Measurements from ENCODE around the gene ANK3.

ANK3 gene

DNA sequence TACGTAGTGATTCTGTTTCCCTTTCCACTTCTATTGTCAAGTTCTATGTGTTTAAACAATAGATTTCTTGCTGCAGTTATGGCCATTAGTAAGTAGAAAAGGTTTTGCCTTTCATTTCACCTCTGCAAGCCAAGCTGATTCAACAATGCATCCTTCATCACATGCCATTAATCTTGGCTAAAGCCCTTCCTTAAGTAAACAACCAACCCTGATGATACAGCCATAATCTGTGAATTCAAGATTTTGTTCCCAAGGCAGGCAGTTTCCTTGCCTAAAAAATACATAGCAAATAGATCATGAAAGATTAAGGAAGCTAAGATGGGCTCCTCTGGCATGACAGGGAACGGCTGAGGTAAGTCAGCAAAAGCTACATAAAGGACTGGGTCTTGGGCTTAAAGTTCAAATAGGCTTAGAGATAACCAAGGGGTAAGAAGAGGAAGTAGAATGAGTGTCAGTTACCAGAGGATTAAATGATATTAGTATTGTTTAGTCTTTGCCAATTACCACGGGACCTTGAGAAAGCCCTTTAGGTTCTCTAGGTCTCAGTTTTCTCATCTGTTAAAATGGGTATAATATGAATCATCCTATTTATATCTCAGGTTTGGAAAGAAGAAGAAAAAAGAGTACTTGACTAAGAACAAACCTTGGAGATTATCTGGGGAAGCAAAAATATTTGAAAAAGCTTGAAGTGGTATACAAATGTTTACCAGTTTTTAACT lies 35.9 kb upstream of the ANK3 start:
- no peaks in the 10 kb centered on the region for H3K36me3 ChIP-seq (ENCODE audit: control insufficient read depth in 2 of 2, insufficient read depth in 2 of 2, low read length in 2 of 2)
- H3K4me3 ChIP-seq (ENCODE audit: low read length in 2 of 2), result no peak overlapping the region

DNA sequence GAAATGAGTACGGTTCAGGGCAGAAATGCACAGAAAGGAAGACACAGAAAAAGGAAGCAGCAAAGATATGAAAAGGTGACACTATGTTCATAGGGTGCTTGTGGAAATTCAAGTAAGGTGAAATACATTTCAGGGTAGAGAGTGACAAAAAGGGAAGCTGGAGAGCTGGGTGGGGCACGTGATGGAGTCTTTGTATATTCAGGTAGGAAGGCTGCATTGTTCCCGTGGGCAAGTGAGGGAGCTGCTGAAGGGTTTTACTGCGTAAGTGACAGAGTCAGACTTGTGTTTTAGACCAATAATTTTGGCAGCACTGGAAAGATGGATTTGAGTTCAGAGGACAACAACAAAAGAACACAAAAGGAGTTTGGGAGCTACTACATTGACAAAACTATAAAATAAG lies 35.3 kb upstream of the ANK3 start:
- Histone ChIP-seq H3K9me3 (ENCODE audit: control insufficient read depth in 2 of 2, low read length in 2 of 2) (no peaks in the 10 kb centered on the region), H3K4me3 (ENCODE audit: low read length in 2 of 2) (no peak overlapping the region), H3K36me3 (ENCODE audit: control insufficient read depth in 2 of 2, insufficient read depth in 2 of 2, low read length in 2 of 2) (no peaks in the 10 kb centered on the region), H3K27me3 (ENCODE audit: control insufficient read depth in 1 of 2, insufficient read depth in 2 of 2, low read length in 2 of 2) (no peaks in the 10 kb centered on the region), H3K9ac (ENCODE audit: low read length in 2 of 2) (no peak overlapping the region), H3K4me1 (ENCODE audit: control insufficient read depth, insufficient read depth, low read length) (peaks cover 4% of the 10 kb centered on the region), H3K27ac (ENCODE audit: low read length) (no peak overlapping the region)

More for the DNA sequence above, 35.9 kb upstream of the ANK3 start:
- Histone ChIP-seq H3K27ac (ENCODE audit: low read length) (no peak overlapping the region), H3K27me3 (ENCODE audit: control insufficient read depth in 1 of 2, insufficient read depth in 2 of 2, low read length in 2 of 2) (no peaks in the 10 kb centered on the region), H3K9ac (ENCODE audit: low read length in 2 of 2) (no peak overlapping the region), H3K9me3 (ENCODE audit: control insufficient read depth in 2 of 2, low read length in 2 of 2) (no peaks in the 10 kb centered on the region), H3K4me1 (ENCODE audit: control insufficient read depth, insufficient read depth, low read length) (peaks cover 4% of the 10 kb centered on the region)

DNA sequence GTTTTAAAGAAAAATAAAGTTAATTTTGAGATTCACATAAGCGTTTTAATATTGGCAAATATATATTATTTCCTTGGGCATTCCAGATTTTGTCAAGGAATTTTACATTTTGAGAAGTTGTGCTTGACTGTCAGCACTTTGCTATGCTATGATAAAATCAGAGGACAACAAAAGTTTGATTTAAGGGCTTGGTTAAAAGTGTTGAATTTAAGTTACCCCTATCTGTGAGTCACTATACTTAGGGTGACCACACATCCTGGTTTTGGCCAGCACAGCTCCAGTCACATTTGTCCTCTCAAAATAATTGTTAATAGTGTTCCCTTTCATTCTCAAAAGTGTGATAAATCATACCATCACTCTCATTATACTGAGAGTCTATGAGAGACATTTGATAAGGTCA lies 34.2 kb upstream of the ANK3 start:
- Histone ChIP-seq H3K9ac (ENCODE audit: low read length in 2 of 2) (no peak overlapping the region), H3K9me3 (ENCODE audit: control insufficient read depth in 2 of 2, low read length in 2 of 2) (no peaks in the 10 kb centered on the region), H3K4me1 (ENCODE audit: control insufficient read depth, insufficient read depth, low read length) (no peaks in the 10 kb centered on the region), H3K36me3 (ENCODE audit: control insufficient read depth in 2 of 2, insufficient read depth in 2 of 2, low read length in 2 of 2) (no peaks in the 10 kb centered on the region), H3K27me3 (ENCODE audit: control insufficient read depth in 1 of 2, insufficient read depth in 2 of 2, low read length in 2 of 2) (no peaks in the 10 kb centered on the region), H3K4me3 (ENCODE audit: low read length in 2 of 2) (no peak overlapping the region), H3K27ac (ENCODE audit: low read length) (no peak overlapping the region)

DNA sequence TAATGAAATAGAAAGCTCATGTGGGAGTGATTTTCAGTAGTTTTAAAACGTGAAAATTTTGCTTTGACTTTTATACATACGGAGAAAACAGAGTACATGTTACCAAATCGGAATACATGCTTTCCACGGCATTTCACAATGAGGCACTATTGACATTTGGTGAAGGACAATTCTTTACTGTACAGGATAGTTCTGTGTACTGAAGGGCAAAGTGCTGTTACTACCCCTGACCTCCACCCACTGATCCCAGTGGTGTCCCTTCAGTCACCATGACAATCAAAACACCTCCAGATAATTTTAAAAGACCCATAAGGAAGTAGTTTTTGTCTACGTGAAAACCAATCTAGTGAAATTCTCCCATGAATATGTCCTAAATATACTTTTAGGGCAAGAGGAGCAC lies 33.1 kb upstream of the ANK3 start:
- Histone ChIP-seq H3K4me1 (ENCODE audit: control insufficient read depth, insufficient read depth, low read length) (no peaks in the 10 kb centered on the region), H3K36me3 (ENCODE audit: control insufficient read depth in 2 of 2, insufficient read depth in 2 of 2, low read length in 2 of 2) (no peaks in the 10 kb centered on the region), H3K27me3 (ENCODE audit: control insufficient read depth in 1 of 2, insufficient read depth in 2 of 2, low read length in 2 of 2) (no peaks in the 10 kb centered on the region), H3K27ac (ENCODE audit: low read length) (no peak overlapping the region), H3K9me3 (ENCODE audit: control insufficient read depth in 2 of 2, low read length in 2 of 2) (no peaks in the 10 kb centered on the region), H3K4me3 (ENCODE audit: low read length in 2 of 2) (no peak overlapping the region), H3K9ac (ENCODE audit: low read length in 2 of 2) (no peak overlapping the region)

DNA sequence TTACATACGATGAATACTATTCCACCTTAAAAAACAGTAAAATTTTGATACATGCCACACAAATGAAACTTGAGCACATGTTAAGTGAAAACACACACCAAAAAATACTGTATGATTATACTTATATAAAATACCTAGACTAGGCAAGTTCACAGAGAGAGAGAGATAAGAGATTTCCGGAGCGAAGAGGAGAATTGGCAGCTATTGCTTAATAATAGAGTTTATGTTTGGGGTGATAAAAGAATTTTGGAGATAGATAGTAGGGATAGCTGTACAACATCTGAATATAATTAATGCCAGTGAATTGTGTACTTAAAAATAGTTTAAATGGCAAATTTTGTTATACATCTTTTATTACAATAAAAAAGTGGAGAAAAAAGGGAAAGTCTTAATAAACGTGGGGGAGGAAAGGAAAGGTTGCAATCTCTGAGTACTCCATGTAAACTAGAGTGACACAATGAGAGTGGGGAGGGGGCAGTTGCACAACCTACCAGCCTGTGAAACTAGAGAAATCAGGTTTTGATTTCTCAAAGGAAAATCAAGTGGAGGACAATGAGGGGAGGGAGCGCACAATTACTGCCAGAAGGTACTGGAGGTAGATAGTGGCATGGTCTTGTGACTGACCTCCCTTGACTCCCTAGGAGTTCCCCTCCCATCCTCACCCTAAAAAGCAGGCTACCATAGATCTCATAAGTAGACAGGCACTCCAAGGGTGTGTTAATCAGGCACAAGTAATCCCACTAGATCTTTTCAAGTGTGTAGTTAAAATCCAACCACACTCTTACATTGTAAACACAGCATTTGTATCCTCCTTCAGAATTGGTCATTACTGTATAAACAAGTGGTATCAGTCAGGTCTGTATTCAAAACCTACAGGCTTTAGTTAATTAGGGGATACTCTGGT lies 31.6 kb upstream of the ANK3 start:
- peaks cover 4% of the 10 kb centered on the region for H3K4me1 ChIP-seq (ENCODE audit: control insufficient read depth, insufficient read depth, low read length)
- H3K4me3 ChIP-seq (ENCODE audit: low read length in 2 of 2), result no peak overlapping the region
- H3K9me3 ChIP-seq (ENCODE audit: control insufficient read depth in 2 of 2, low read length in 2 of 2), result no peaks in the 10 kb centered on the region
- no peak overlapping the region for H3K27ac ChIP-seq (ENCODE audit: low read length)
- no peaks in the 10 kb centered on the region for H3K27me3 ChIP-seq (ENCODE audit: control insufficient read depth in 1 of 2, insufficient read depth in 2 of 2, low read length in 2 of 2)
- no peaks in the 10 kb centered on the region for H3K36me3 ChIP-seq (ENCODE audit: control insufficient read depth in 2 of 2, insufficient read depth in 2 of 2, low read length in 2 of 2)
- H3K9ac ChIP-seq (ENCODE audit: low read length in 2 of 2), result no peak overlapping the region

DNA sequence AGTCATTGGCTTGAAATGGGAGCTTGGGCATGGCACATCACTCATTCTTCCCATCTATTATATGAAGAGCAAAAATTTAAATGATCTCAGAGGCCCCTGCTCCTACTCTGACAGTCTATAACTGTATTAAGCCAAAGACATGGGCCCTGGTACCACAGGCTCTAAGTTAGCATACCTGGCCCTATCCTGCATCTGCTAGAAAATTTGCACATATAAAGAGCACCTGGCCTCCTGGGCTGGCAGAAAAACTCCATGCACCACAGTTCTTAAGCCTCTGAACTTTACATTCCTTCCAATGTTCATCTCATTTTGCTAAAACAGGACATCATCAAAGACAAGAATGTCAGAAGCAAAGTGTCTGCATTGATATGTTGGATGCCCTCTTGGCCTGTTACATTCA lies 29.6 kb upstream of the ANK3 start:
- Histone ChIP-seq H3K4me1 (ENCODE audit: control insufficient read depth, insufficient read depth, low read length) (peaks cover 4% of the 10 kb centered on the region), H3K9me3 (ENCODE audit: control insufficient read depth in 2 of 2, low read length in 2 of 2) (no peaks in the 10 kb centered on the region), H3K27ac (ENCODE audit: low read length) (no peak overlapping the region), H3K9ac (ENCODE audit: low read length in 2 of 2) (no peak overlapping the region), H3K4me3 (ENCODE audit: low read length in 2 of 2) (no peak overlapping the region), H3K36me3 (ENCODE audit: control insufficient read depth in 2 of 2, insufficient read depth in 2 of 2, low read length in 2 of 2) (no peaks in the 10 kb centered on the region), H3K27me3 (ENCODE audit: control insufficient read depth in 1 of 2, insufficient read depth in 2 of 2, low read length in 2 of 2) (no peaks in the 10 kb centered on the region)

DNA sequence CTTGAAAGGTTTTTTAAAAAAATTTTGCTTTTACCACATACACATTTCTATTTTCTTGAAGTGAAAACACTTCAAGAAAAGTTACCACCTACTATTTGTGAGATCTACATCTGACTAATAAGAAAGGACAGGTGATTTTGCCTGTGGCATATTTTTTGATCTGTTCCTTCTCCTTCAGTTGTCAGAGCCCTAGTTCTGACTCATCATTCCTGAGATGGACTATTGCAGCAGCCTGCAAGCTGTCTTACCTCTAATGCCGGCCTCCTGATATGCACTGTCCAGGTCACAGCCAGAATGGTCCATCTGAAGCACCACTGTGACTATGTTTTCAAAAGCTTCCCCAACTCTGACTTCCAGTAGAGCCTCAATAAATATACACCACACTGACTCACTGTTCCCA lies 28.2 kb upstream of the ANK3 start:
- H3K36me3 ChIP-seq (ENCODE audit: control insufficient read depth in 2 of 2, insufficient read depth in 2 of 2, low read length in 2 of 2), result no peaks in the 10 kb centered on the region
- H3K9ac ChIP-seq (ENCODE audit: low read length in 2 of 2), result no peak overlapping the region
- no peaks in the 10 kb centered on the region for H3K27me3 ChIP-seq (ENCODE audit: control insufficient read depth in 1 of 2, insufficient read depth in 2 of 2, low read length in 2 of 2)
- H3K9me3 ChIP-seq (ENCODE audit: control insufficient read depth in 2 of 2, low read length in 2 of 2), result no peaks in the 10 kb centered on the region
- no peak overlapping the region for H3K4me3 ChIP-seq (ENCODE audit: low read length in 2 of 2)
- H3K27ac ChIP-seq (ENCODE audit: low read length), result no peak overlapping the region
- H3K4me1 ChIP-seq (ENCODE audit: control insufficient read depth, insufficient read depth, low read length), result peaks cover 4% of the 10 kb centered on the region

DNA sequence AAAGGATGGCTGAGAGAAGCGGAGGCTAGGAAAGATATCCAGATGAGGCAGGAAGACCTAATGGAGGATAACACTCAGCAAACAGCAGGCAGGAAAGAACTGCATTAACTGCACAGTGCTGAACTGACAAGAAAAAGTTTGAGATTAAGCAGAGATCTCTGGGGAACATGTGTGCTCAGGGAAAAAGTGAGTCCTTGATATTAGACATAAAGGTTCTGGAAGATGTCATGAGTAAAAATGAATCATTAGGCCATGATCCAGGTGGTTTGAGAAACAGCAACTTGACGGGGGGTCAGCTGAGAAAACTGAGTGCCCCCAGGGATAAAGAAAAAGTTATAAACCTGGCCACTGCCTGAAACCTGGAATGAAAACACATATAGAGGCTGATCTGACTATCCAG lies 27.3 kb upstream of the ANK3 start:
- H3K9ac ChIP-seq (ENCODE audit: low read length in 2 of 2), result no peak overlapping the region
- no peaks in the 10 kb centered on the region for H3K27me3 ChIP-seq (ENCODE audit: control insufficient read depth in 1 of 2, insufficient read depth in 2 of 2, low read length in 2 of 2)
- peaks cover 4% of the 10 kb centered on the region for H3K4me1 ChIP-seq (ENCODE audit: control insufficient read depth, insufficient read depth, low read length)
- H3K36me3 ChIP-seq (ENCODE audit: control insufficient read depth in 2 of 2, insufficient read depth in 2 of 2, low read length in 2 of 2), result no peaks in the 10 kb centered on the region
- no peaks in the 10 kb centered on the region for H3K9me3 ChIP-seq (ENCODE audit: control insufficient read depth in 2 of 2, low read length in 2 of 2)
- H3K4me3 ChIP-seq (ENCODE audit: low read length in 2 of 2), result no peak overlapping the region
- H3K27ac ChIP-seq (ENCODE audit: low read length), result peak overlapping the region; percentile 12

DNA sequence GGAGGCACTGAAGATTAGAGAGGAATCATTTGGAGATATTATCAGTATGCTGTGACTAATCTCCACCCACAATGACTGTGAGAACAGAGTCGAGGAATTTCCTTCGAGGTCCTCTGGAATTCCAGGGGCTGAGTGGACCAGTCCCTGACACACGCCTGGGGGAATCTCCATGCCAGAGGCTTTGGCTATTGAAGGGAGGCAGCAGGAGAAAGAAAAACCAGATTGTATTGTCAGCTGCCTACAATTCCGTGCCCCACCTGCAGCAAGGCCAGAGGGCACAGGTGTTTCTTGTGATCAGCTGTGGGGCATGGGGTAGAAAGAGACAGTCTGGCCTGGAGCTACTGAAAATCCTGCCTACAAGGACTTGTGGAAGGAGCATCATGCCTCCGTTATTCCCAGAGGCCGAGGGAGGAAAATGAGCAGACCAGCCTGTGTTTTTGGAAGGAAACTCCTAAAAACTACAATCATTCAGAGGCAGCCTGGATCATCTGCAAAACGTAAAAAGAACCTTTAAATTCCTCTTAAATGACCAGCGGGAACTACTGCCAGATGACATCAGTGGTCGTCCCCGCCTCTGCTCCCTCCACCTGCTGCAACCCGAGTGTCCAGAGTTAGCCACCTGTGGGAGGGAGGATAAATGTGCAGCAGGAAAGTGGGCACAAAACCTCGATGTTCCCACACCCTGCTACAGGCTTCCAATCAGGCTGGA lies 25.4 kb upstream of the ANK3 start:
- no peak overlapping the region for H3K27ac ChIP-seq (ENCODE audit: low read length)
- peaks cover 4% of the 10 kb centered on the region for H3K4me1 ChIP-seq (ENCODE audit: control insufficient read depth, insufficient read depth, low read length)
- H3K9ac ChIP-seq (ENCODE audit: low read length in 2 of 2), result no peak overlapping the region
- no peaks in the 10 kb centered on the region for H3K27me3 ChIP-seq (ENCODE audit: control insufficient read depth in 1 of 2, insufficient read depth in 2 of 2, low read length in 2 of 2)
- no peaks in the 10 kb centered on the region for H3K9me3 ChIP-seq (ENCODE audit: control insufficient read depth in 2 of 2, low read length in 2 of 2)
- no peaks in the 10 kb centered on the region for H3K36me3 ChIP-seq (ENCODE audit: control insufficient read depth in 2 of 2, insufficient read depth in 2 of 2, low read length in 2 of 2)
- no peak overlapping the region for H3K4me3 ChIP-seq (ENCODE audit: low read length in 2 of 2)

DNA sequence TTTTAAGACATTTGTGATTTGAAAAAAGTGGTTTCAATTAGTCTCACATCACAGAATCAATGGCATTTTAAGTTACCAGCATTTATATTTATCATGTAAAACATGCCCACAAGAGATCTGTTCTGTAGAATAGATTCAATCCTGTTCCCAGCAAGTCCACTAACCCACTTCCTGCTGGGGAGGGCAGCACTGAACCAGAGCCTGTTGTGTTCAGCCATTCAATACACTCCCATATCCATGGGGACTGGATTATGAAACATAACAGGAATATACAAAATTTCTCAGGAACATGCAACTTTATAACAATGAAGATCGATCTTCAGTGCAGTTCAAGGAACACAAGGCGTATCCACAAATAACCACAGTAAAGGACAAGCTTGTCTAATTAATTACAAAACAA lies 24.4 kb upstream of the ANK3 start:
- Histone ChIP-seq H3K9me3 (ENCODE audit: control insufficient read depth in 2 of 2, low read length in 2 of 2) (no peaks in the 10 kb centered on the region), H3K27ac (ENCODE audit: low read length) (no peak overlapping the region), H3K27me3 (ENCODE audit: control insufficient read depth in 1 of 2, insufficient read depth in 2 of 2, low read length in 2 of 2) (no peaks in the 10 kb centered on the region), H3K4me3 (ENCODE audit: low read length in 2 of 2) (no peak overlapping the region), H3K36me3 (ENCODE audit: control insufficient read depth in 2 of 2, insufficient read depth in 2 of 2, low read length in 2 of 2) (no peaks in the 10 kb centered on the region), H3K4me1 (ENCODE audit: control insufficient read depth, insufficient read depth, low read length) (peaks cover 4% of the 10 kb centered on the region), H3K9ac (ENCODE audit: low read length in 2 of 2) (no peak overlapping the region)
